ENCODE data around the gene TRAPPC3L.

The TRAPPC3L gene

GRCh38 chr6:116533233-116533957, 12.1 kb downstream of the TRAPPC3L start:
- no peak overlapping the region for H3K4me2 ChIP-seq (ENCODE audit: low read length)
- H4K20me1 ChIP-seq (ENCODE audit: control insufficient read depth, insufficient read depth, low read depth, low read length): no peaks in the 10 kb centered on the region
- no peak overlapping the region for H3K4me3 ChIP-seq (ENCODE audit: low read length)
- H3K79me2 ChIP-seq (ENCODE audit: control insufficient read depth, low read length): no peaks in the 10 kb centered on the region
- H3K9me2 ChIP-seq (replicated peaks; ENCODE audit: control insufficient read depth, low read length): no peaks in the 10 kb centered on the region
- no peaks in the 10 kb centered on the region for H3K36me3 ChIP-seq (ENCODE audit: control insufficient read depth, low read length)
- H3K27me3 ChIP-seq (ENCODE audit: control insufficient read depth, low read length): peaks cover 36% of the 10 kb centered on the region
- H3F3A ChIP-seq (ENCODE audit: control insufficient read depth, insufficient read depth): no peaks in the 10 kb centered on the region
- no peak overlapping the region for H3K27ac ChIP-seq (ENCODE audit: low read depth, low read length)
- no peaks in the 10 kb centered on the region for H3K9me3 ChIP-seq (ENCODE audit: control insufficient read depth, insufficient read depth, low read length)
- no peak for TF ChIP-seq EZH2phosphoT487 (IDR thresholded peaks at IDR 0.05; ENCODE audit: borderline replicate concordance, low read length)
- no peak for TF ChIP-seq CTCF (IDR thresholded peaks at IDR 0.05; ENCODE audit: low read depth, low read length, poor library complexity, severe bottlenecking)
- no peaks in the 10 kb centered on the region for H3K4me1 ChIP-seq (ENCODE audit: control insufficient read depth, low read length)

GRCh38 chr6:116531675-116532570, 13.6 kb downstream of the TRAPPC3L start:
- Histone ChIP-seq H3K9me2 (replicated peaks; ENCODE audit: control insufficient read depth, low read length) (no peaks in the 10 kb centered on the region), H3F3A (ENCODE audit: control insufficient read depth, insufficient read depth) (no peaks in the 10 kb centered on the region), H4K20me1 (ENCODE audit: control insufficient read depth, insufficient read depth, low read depth, low read length) (no peaks in the 10 kb centered on the region), H3K4me3 (ENCODE audit: low read length) (no peak overlapping the region), H3K27me3 (ENCODE audit: control insufficient read depth, low read length) (peaks cover 36% of the 10 kb centered on the region), H3K79me2 (ENCODE audit: control insufficient read depth, low read length) (no peaks in the 10 kb centered on the region), H3K36me3 (ENCODE audit: control insufficient read depth, low read length) (no peaks in the 10 kb centered on the region), H3K9me3 (ENCODE audit: control insufficient read depth, insufficient read depth, low read length) (no peaks in the 10 kb centered on the region), H3K4me1 (ENCODE audit: control insufficient read depth, low read length) (no peaks in the 10 kb centered on the region), H3K4me2 (ENCODE audit: low read length) (no peak overlapping the region), H3K27ac (ENCODE audit: low read depth, low read length) (no peak overlapping the region)
- TF ChIP-seq EZH2phosphoT487 (IDR thresholded peaks at IDR 0.05; ENCODE audit: borderline replicate concordance, low read length) (no peak), CTCF (IDR thresholded peaks at IDR 0.05; ENCODE audit: low read depth, low read length, poor library complexity, severe bottlenecking) (peak; percentile 78)

- TF ChIP-seq CTCF (IDR thresholded peaks at IDR 0.05; ENCODE audit: low read depth, low read length, poor library complexity, severe bottlenecking): no peak
- no peak for TF ChIP-seq EZH2phosphoT487 (IDR thresholded peaks at IDR 0.05; ENCODE audit: borderline replicate concordance, low read length)
- no peak overlapping the region for H3K27ac ChIP-seq (ENCODE audit: low read depth, low read length)
- no peaks in the 10 kb centered on the region for H4K20me1 ChIP-seq (ENCODE audit: control insufficient read depth, insufficient read depth, low read depth, low read length)
- H3K36me3 ChIP-seq (ENCODE audit: control insufficient read depth, low read length): no peaks in the 10 kb centered on the region
- H3K27me3 ChIP-seq (ENCODE audit: control insufficient read depth, low read length): peaks cover 35% of the 10 kb centered on the region
- H3K79me2 ChIP-seq (ENCODE audit: control insufficient read depth, low read length): no peaks in the 10 kb centered on the region
- no peaks in the 10 kb centered on the region for H3F3A ChIP-seq (ENCODE audit: control insufficient read depth, insufficient read depth)
- no peak overlapping the region for H3K4me2 ChIP-seq (ENCODE audit: low read length)
- H3K9me2 ChIP-seq (replicated peaks; ENCODE audit: control insufficient read depth, low read length): no peaks in the 10 kb centered on the region
- H3K9me3 ChIP-seq (ENCODE audit: control insufficient read depth, insufficient read depth, low read length): no peaks in the 10 kb centered on the region
- H3K4me3 ChIP-seq (ENCODE audit: low read length): no peak overlapping the region
- H3K4me1 ChIP-seq (ENCODE audit: control insufficient read depth, low read length): no peaks in the 10 kb centered on the region
Measured at GRCh38 chr6:116530436-116530835, 15.0 kb downstream of the TRAPPC3L start.

Measured in DOHH2 (cell line).